ENCODE results near the gene LDLRAD4.

LDLRAD4 gene

DNA sequence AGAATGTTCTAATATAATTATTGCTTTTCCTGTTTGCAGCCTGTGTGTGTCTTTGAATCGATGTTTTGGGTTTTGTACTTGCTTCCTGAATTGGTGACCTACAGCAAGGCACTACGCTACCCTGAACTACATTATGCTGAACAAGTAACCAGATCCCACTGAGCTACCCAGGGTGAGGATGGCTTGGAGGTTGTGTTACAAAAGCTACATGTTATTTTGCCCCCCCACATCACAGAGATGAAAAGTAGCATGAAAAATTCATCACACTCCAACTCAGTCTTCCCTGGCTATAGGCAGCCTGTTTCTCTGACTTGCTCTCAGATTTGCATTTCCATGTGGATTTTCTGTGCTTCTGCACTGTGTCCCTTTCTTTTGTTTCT lies 162.1 kb downstream of the LDLRAD4 start:
- no peaks in the 10 kb centered on the region for H4K20me1 ChIP-seq (ENCODE audit: insufficient read depth)
- H3K27me3 ChIP-seq (ENCODE audit: insufficient read depth, low read depth) = no peaks in the 10 kb centered on the region
- no peak overlapping the region for H3K4me3 ChIP-seq (IDR thresholded peaks at IDR 0.05; ENCODE audit: insufficient read depth, low read depth, low read length)
- no peaks in the 10 kb centered on the region for H3K36me3 ChIP-seq (ENCODE audit: insufficient read depth)
- H3K4me1 ChIP-seq (ENCODE audit: low read depth, poor library complexity, severe bottlenecking) = no peaks in the 10 kb centered on the region
- no peak overlapping the region for H2AFZ ChIP-seq (ENCODE audit: low read depth)
- no peaks in the 10 kb centered on the region for H3K79me2 ChIP-seq (ENCODE audit: insufficient read depth, low read depth)
- H3K9ac ChIP-seq = no peak overlapping the region
- no peak overlapping the region for H3K4me2 ChIP-seq
- TF ChIP-seq, protein P1, sequence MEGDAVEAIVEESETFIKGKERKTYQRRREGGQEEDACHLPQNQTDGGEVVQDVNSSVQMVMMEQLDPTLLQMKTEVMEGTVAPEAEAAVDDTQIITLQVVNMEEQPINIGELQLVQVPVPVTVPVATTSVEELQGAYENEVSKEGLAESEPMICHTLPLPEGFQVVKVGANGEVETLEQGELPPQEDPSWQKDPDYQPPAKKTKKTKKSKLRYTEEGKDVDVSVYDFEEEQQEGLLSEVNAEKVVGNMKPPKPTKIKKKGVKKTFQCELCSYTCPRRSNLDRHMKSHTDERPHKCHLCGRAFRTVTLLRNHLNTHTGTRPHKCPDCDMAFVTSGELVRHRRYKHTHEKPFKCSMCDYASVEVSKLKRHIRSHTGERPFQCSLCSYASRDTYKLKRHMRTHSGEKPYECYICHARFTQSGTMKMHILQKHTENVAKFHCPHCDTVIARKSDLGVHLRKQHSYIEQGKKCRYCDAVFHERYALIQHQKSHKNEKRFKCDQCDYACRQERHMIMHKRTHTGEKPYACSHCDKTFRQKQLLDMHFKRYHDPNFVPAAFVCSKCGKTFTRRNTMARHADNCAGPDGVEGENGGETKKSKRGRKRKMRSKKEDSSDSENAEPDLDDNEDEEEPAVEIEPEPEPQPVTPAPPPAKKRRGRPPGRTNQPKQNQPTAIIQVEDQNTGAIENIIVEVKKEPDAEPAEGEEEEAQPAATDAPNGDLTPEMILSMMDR (conservative IDR thresholded peaks at IDR 0.05; ENCODE audit: low read depth, low read length) = no peak
- no peak overlapping the region for H3K27ac ChIP-seq

DNA sequence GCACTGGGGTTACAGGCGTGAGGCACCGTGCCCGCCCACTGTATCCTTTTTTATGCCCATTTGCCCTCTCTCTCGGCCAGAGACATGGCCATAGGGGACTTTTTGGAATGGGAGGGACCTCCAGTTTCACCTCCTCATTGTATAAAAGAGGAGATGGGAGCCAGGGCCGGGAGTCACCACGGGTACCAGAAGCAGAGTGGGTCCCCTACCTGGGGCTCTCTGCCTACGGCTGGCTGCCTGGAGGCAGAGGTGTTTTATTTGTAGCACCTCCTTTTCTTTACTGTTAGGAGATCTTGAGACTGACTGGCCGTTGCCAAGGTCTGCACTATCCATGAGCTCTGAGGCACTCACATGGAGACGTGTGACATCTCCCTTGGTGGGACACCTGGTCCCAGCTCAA lies 162.8 kb downstream of the LDLRAD4 start:
- no peak overlapping the region for H3K4me2 ChIP-seq
- H3K9ac ChIP-seq = no peak overlapping the region
- H3K36me3 ChIP-seq (ENCODE audit: insufficient read depth) = no peaks in the 10 kb centered on the region
- H2AFZ ChIP-seq (ENCODE audit: low read depth) = no peak overlapping the region
- no peak overlapping the region for H3K4me3 ChIP-seq (IDR thresholded peaks at IDR 0.05; ENCODE audit: insufficient read depth, low read depth, low read length)
- no peaks in the 10 kb centered on the region for H4K20me1 ChIP-seq (ENCODE audit: insufficient read depth)
- H3K27ac ChIP-seq = no peak overlapping the region
- no peaks in the 10 kb centered on the region for H3K4me1 ChIP-seq (ENCODE audit: low read depth, poor library complexity, severe bottlenecking)
- TF ChIP-seq, protein P1 (conservative IDR thresholded peaks at IDR 0.05; ENCODE audit: low read depth, low read length) = no peak
- H3K79me2 ChIP-seq (ENCODE audit: insufficient read depth, low read depth) = no peaks in the 10 kb centered on the region
- H3K27me3 ChIP-seq (ENCODE audit: insufficient read depth, low read depth) = no peaks in the 10 kb centered on the region

DNA sequence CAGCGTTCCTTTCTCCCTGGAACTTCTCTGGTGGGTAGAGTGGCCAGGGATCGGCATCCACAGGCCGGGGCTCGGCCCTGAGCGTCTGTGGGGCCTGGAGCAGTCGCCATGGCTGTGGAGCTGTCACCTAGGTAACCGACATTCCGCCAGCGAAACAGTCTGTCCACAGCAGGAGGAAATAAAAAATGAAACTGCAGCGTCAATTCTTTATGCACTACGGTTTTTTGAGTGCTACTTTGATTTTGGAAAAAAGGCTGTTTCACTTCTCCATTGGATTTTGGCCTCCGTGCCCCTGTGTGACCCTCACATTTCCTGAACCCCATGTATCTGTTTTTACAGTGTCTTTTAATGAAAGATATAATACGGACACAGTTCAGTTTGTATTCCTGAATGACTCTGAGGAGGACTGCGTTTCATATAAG lies 163.4 kb downstream of the LDLRAD4 start:
- no peaks in the 10 kb centered on the region for H3K79me2 ChIP-seq (ENCODE audit: insufficient read depth, low read depth)
- TF ChIP-seq, protein P1 (conservative IDR thresholded peaks at IDR 0.05; ENCODE audit: low read depth, low read length) = no peak
- no peaks in the 10 kb centered on the region for H3K36me3 ChIP-seq (ENCODE audit: insufficient read depth)
- H4K20me1 ChIP-seq (ENCODE audit: insufficient read depth) = no peaks in the 10 kb centered on the region
- no peak overlapping the region for H3K4me3 ChIP-seq (IDR thresholded peaks at IDR 0.05; ENCODE audit: insufficient read depth, low read depth, low read length)
- H2AFZ ChIP-seq (ENCODE audit: low read depth) = no peak overlapping the region
- H3K27ac ChIP-seq = no peak overlapping the region
- H3K9ac ChIP-seq = no peak overlapping the region
- H3K27me3 ChIP-seq (ENCODE audit: insufficient read depth, low read depth) = no peaks in the 10 kb centered on the region
- H3K4me1 ChIP-seq (ENCODE audit: low read depth, poor library complexity, severe bottlenecking) = no peaks in the 10 kb centered on the region
- no peak overlapping the region for H3K4me2 ChIP-seq

DNA sequence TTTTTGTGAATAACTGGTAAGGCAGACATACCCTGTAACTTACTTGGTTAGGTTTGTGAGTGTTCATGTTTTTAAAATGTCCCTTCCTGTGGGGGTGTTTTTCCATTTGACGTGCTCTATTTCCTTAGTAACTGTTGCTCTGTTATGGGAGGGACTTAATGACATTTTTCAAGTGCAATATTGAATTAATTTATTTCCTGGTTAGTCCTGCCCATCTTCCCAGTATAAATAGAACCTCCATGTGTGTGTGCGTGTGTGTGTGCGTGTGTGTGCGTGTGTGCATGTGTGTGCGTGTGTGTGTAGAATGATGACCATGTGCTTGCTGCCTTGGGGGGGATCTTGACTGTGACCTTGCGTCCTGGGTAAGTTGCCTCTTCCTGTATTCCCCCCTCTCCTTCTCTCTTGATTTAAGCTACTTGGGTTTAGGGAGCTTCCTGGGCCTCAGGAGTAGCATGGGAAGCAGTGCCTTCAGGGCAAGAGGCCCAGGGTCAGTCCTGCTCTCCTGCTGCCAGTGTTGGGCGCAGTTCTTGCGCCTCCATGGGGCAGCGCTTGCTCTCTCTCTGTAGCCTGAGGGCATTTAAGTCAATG lies 163.9 kb downstream of the LDLRAD4 start:
- Histone ChIP-seq H3K27me3 (ENCODE audit: insufficient read depth, low read depth) (no peaks in the 10 kb centered on the region), H3K36me3 (ENCODE audit: insufficient read depth) (no peaks in the 10 kb centered on the region), H3K4me1 (ENCODE audit: low read depth, poor library complexity, severe bottlenecking) (no peaks in the 10 kb centered on the region), H3K27ac (no peak overlapping the region), H3K4me3 (IDR thresholded peaks at IDR 0.05; ENCODE audit: insufficient read depth, low read depth, low read length) (no peak overlapping the region), H3K9ac (no peak overlapping the region), H2AFZ (ENCODE audit: low read depth) (no peak overlapping the region), H3K4me2 (no peak overlapping the region), H4K20me1 (ENCODE audit: insufficient read depth) (no peaks in the 10 kb centered on the region), H3K79me2 (ENCODE audit: insufficient read depth, low read depth) (no peaks in the 10 kb centered on the region)
- TF ChIP-seq, protein P1 (conservative IDR thresholded peaks at IDR 0.05; ENCODE audit: low read depth, low read length) = no peak
